Activated CD8-positive, alpha-beta memory T cell treated with anti-CD3 and anti-CD28 coated beads, Interleukin-2, amount 50 U/mL, for 48 hours (primary cell): ENCODE measurements around the gene RNF141.
A peak's percentile ranks its signal among the peaks of the same experiment; 100 is the strongest.

Experiments used
- DNase-seq: peaks from one replicate; pipeline ENCODE4 v3.0.0-alpha.2; 2020

The RNF141 gene

GRCh38 chr11:10496296-10496936 is 44.6 kb downstream of the RNF141 start:
- peak; percentile 41 for DNase-seq

GRCh38 chr11:10495464-10495786 is 45.6 kb downstream of the RNF141 start:
- peak; percentile 40 for DNase-seq

DNA sequence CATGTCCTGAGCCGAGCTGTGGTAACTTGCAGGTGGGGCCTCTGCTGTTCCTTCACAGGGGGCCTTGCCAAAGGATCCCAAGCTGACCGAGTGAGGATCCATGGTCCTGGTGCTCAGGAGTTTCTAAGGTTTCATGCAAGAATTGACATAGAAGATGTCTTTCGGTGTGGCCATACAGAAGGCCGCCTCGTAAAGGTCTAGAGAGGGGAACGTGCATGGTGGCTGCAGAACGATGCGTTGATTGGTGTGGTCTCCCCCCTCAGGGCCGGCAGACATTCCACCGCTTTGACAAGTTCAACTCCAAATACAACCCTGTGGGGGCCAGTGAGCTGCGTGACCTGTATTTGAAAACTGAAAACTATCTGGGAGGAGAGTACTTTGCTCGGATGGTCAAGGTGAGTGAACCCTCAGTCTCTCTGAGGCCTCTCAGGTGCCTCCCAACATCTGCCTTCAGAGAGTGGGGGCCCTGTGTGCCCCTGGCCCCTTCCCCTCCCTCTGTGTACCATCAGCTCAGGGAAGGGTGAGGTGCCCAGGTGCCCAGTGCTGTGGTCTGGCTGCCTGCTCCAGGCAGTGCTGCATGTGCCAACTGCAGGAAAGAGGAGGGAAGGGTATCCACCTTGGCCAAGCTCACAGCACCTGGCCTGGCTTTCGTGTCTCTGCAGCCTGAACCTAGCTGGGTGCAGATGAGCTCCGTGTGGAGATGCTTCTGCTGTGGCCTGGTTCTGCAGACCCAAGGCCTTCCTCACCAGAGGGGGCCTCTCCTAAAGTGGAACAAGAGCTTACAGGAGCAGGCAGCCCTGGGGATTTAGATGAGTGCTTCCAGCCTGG is 46.1 kb downstream of the RNF141 start:
- peak; percentile 23 for DNase-seq

DNA sequence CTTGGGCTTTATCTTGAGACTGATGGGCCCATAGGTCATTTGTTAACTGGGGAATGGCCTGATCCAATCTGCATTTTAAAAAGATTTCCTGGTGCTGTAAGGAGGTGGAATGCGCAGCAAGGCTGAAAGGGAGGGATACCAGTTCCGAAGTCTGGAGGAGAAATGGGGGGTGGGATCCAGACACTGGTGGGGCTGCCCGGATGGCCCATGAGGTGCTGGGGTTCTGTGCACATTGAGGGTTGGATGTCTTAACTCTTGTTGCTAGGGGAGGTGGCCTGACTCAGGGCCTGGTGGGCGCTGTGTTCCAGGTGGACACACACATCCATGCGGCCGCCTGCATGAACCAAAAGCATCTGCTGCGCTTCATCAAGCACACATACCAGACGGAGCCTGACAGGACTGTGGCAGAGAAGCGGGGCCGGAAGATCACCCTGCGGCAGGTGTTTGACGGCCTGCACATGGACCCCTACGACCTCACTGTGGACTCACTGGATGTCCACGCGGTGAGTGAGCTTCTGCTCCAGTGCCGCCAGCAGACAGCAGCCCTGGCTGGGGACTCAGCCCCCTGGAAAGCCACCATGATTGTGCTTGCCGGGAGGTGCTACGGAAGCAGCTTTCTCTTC is 47.8 kb downstream of the RNF141 start:
- DNase-seq, result peak; percentile 37

DNA sequence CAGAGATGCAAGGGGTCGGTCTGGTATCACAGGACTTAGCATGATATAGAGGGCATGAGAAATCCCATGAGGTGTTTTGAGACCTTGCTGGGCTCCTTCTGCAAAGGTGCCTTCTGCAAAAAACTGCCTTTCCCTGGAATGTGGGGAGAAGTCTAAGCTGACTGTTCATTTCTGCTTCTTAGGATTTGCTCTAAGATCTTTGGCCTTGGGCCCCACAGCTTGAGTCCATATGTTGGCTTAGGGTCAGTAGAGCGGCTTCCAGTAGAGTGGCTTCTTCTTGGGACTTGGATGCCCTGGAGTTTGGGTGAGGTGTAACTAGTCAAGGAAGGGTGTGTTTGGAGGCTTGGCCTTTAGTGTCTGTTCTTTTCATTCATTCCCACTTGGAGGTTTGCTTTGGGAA is 48.9 kb downstream of the RNF141 start:
- no peak for DNase-seq

DNA sequence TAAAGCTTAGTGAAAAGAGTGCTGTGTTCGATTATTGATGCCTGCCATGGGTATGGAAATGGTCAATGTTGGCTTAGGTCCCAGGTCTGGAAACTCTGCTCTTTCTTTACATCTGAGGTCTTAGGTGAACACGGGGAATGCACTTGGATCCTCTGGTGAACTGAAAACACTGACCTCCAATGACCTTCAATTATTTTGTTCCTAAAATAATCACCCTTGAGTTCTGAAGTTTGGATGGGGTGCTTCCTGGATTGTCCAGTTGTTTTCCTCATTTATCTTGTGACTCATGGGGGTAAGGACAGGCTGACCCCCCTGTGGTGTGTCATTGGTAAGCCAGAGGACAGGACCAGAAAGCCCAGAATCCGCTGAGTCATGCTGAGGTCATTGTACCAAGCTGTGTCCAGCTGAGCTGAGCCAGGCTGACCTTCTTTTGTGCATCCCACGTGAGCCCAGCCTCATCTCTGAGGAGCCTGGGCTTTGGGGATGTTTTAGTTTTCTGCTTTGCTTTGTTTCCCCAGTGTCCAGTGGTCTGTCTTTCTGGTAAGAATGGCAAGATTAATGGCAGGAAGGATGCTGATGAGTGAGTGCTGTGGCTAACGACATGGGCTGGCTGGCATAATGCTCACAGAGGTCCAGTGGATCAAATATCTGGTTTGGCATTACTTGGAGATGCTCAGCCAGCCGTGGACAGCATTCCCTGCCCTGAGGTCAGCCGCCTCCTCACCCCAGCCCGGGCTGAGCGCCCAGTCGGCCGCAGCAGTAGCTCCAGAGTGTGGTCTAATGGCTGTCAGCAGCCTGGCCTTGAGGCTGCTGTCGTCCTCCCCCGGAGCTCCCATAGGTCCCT is 50.4 kb downstream of the RNF141 start:
- peak; percentile 20 for DNase-seq

DNA sequence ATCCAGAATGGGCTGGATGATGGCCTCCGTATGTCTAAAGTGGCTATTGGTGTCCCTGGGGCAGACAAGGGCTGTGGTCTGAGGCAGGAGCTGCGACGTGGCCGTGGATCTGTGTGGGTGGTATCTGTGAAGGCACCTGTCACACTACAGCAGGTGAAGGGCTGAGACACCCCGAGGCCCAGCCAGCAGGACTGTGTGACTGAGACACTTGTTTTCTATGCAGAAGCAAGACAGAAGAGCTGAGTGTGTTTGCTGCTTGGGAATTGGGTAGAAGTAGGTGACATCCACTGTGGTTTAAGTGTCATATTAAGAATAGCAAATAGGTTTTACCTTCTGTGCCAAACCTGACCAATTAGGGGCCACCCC is 51.0 kb downstream of the RNF141 start:
- peak; percentile 45 for DNase-seq

GRCh38 chr11:10488934-10489691 is 51.9 kb downstream of the RNF141 start:
- peak; percentile 37 for DNase-seq

GRCh38 chr11:10488121-10488933 is 52.7 kb downstream of the RNF141 start:
- DNase-seq, result peak; percentile 42

DNA sequence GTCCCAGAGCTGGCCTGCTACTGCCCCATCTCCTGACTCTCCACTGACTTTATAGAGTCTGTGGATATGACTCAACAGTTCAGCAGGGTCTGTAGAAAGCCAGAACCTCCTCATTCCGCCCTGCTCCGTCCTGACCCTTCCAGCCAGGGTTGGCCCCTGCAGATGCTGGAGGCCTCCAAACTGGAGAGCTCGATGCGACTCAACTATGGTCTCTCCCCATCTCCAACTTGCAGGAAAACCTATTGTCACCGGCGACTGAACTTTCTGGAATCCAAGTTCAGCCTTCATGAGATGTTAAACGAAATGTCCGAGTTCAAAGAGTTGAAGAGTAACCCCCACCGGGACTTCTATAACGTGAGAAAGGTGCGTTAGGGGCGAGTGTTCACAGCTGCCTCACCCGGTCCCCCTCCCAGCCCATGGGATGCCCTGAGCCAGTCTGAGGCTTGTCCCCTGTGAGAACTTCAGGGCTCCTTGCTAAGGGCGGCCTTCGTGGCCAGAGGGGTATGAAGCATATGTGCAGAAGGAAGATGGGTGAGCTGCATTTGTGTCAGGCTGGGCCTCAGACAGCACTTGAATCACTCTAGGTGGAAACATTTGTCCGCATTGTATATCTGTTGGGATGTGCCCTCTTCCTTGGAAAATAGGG is 53.9 kb downstream of the RNF141 start:
- peak; percentile 38 for DNase-seq

DNA sequence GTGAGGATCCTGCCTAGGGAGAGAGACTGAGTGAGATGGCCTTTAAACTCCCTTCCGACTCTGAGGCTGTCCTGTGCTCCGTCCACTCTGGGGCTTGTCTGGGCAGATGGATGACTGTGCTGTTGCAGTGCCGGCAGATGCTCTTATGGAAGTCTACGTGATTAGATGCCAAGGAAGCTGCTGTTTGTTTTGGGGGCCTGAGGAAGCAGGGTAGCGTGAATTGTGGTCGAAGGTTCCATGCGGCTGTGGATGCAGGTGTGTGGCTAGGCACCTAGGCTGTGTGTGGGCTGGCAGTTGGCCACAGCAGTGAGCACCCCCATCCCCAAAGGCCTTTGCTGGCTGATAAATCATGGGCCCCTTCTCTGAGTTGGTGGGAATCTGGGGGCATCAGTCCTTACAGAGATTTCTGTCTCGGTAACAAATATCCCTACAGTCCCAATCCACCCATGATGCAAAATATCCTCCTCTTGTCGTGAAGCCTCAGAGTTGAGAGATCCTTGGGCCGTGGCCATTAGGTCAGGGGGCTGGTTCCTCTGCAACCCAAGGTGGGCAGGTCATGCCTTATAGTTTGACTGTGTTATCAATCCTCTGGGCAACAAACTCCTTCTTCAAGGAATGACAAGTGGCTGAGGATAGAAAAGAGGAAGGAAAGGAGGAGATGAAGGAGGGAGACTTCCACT is 54.7 kb downstream of the RNF141 start:
- peak; percentile 29 for DNase-seq

- DNase-seq, result peak; percentile 23
Observed at GRCh38 chr11:10485646-10486045, 55.3 kb downstream of the RNF141 start.

GRCh38 chr11:10484461-10485180 is 56.4 kb downstream of the RNF141 start:
- DNase-seq, result peak; percentile 34

DNA sequence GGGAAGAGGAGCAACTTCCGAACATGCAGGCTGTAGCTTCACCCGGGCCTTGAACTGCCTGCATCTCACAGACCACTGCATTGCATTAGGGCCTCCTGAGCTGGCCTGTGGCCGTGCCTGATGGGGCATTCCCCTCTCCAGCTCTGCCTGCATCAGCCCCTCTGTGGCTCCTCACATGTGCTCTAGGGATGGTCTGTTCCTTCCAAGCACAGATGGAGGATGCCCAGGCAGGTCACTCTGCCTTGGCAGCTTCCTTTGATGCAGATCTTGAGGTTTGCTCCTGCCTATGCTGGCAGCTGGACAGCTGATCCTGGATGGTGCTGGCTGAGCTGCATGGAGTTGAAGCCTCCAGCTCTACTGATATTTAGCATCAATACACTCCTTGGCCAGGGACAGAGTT is 57.4 kb downstream of the RNF141 start:
- peak; percentile 20 for DNase-seq

DNA sequence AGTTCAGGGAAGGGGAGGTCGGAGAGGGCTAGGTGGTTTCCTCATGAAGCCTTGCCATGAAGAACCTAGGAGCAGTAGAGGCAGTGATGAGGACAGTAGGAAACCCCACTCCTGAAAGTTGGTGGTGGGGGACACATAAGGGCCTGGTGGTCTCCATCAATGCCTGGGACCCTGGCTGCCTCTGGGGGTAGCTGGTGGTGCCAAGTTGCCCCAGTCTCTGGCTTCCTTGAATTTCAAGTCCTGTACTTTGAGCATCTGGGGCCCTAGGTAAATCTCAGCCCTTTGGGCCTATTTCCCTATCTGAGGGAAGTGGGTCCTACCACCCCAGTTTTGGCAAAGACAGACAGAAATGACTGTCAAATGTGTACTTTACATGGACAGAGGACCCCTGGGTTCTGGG is 57.8 kb downstream of the RNF141 start:
- DNase-seq, result peak; percentile 25

DNA sequence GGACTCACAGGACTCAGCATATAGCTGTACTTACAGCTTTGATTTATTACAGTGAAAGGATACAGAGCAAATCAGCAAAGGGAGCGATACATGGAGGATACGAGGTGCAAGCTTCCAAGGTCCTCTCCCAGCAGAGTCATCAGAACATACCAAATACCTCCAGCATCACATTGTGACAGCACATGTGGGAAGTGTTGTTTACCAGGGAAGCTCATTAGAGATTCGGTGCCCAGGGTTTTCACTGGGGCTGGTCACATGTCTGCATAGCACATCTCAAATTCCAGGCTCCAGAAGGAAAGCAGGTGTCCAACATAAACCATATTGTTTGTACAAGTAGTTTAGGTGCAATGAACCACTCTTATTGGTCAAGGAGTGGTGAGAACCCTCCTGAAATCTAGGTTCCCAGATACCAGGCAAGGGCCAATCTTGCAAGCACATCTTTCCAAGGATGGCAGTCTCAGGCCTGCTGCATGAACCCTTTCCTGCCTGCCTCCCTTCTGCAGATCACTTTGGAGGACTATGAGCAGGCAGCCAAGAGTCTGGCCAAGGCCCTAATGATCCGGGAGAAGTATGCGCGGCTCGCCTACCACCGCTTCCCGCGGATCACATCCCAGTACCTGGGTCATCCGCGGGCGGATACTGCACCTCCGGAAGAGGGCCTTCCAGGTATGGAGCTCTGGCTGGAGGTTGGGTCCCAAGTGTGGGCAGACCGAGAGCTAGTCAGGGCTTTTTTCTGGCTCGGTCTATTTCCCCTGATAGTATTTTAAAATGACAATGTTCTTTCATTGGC is 59.2 kb downstream of the RNF141 start:
- peak; percentile 39 for DNase-seq

DNA sequence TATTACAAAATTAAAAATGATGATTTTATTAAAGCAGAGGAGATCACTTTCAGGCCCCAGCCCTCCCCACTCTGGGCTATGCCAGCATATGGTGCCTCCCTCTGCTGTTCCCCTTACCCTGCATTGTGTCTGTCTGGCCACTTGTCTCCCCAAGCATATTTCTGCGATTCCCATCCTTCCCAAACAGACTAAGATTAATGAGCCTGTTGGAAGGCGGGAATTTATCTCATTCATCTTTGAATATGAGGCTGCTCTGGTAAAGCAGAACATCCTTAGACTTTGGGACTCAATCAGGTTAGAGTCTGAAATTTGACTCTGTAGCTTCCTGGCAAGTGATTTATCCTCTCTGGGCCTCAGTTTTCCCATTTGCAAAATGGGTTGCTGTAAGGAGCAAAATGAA is 60.2 kb downstream of the RNF141 start:
- no peak for DNase-seq

DNA sequence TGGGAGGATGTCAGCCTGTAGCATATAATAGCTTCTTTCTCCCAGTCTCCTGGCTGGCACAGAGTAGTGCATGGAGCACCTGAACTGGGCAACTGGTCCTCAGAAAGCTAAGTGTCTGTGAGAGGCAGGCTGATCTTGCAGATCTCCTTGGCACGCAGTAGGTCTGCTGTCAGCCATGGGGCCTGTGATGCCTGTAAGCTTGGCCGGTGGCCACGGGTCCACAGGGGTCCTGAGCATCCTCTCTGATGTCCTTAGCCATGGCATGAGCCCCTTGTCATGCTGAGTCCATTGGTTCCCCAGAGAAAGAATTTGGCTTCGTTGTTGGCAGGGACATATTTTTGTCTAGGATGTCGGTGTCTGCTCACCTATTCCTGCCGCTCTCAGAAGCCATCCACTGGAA is 61.0 kb downstream of the RNF141 start:
- no peak for DNase-seq
